OCI-M2 (cell line): ENCODE results near the gene INTS4.
"Not testable (repeated sequence)": the region's sequence is repeated elsewhere in the genome, so short reads cannot be mapped to it uniquely, and the experiment has no call there.

Experiments
- DNase-seq: peaks from one replicate; lab custom pipeline; 2025; ENCODE audit not compliant: unreplicated experiment; lab: John Stamatoyannopoulos, UW

Gene INTS4

GRCh38 chr11:77966338-77966737, 28.1 kb downstream of the INTS4 start:
- no peak for DNase-seq

DNA sequence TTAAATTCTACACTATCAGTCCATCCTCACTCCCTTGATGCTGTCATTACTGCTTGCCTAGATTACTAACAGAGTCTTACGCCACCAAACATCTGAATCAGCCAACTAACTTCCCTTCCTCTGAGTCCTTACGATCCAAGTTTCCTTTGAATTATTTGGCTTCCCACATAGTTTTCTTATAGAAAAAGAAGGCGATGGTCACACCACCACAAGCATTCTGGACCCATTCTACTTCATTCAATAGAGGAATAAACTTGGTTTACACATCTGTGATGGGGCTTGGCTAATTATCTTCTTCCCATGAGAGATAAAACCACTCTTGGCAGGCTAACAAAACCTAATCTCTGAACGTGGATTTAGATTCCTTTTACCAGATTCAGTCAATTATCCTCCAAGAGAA, 35.0 kb downstream of the INTS4 start:
- no peak for DNase-seq

DNA sequence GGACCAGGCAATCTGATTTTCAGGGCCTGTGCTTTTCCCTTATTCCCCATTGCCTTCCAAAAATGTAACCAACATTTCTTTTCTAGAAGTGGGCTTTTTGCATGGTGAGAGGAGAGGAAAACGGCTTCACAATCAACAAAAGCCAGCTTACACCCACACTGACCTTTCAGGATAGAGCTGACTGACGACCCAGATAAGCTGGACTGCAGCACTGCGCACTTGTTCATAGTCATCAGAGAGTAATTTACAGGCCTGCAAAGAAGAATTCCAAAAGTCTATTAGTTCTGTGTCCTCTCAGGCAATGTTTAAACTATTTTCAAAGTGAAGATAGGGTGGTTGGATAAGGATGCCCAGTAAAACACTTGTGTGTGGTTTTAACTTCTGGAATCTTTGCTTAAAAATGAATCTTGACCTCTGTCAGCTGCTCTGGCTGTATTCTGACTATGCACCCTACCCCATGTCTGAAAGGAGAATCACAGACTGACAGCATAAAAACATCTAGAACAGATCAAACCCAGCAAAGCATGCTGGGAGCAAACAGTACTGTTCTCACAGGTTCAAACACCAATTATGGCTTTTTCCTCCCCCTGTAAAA, 35.8 kb downstream of the INTS4 start:
- not testable (repeated sequence) for DNase-seq

- not testable (repeated sequence) for DNase-seq
Observed at GRCh38 chr11:77943296-77943695, 51.2 kb downstream of the INTS4 start.

DNA sequence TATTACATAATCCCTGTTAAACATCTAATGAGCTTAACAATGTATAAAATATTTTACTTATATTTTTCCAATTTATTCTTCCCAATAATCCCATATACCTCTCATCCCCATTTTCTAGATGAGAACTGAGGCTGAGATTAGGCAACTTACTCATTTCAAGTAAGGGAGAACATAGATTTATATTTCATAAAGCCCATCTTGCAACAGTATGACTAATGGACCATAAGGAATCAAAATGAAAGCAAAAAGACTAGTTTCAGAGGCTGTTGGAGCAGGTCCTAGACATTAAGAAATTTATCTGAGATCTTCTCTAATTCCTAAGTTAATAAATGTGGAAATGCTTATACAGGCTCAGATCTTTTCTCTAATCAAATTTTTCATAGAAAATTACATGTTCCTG, 52.0 kb downstream of the INTS4 start:
- DNase-seq, result not testable (repeated sequence)

- DNase-seq, result not testable (repeated sequence)
Observed at GRCh38 chr11:77933596-77933995, 60.9 kb downstream of the INTS4 start.

GRCh38 chr11:77930334-77931208, 63.9 kb downstream of the INTS4 start:
- DNase-seq, result not testable (repeated sequence)

GRCh38 chr11:77917713-77918112, 76.8 kb downstream of the INTS4 start:
- not testable (repeated sequence) for DNase-seq

GRCh38 chr11:77914307-77914791, 80.1 kb downstream of the INTS4 start:
- DNase-seq, result not testable (repeated sequence)

- DNase-seq, result not testable (repeated sequence)
Observed at GRCh38 chr11:77913608-77914306, 80.7 kb downstream of the INTS4 start.

- DNase-seq, result not testable (repeated sequence)
Observed at GRCh38 chr11:77910828-77911227, 83.6 kb downstream of the INTS4 start.

GRCh38 chr11:77909277-77909676, 85.2 kb downstream of the INTS4 start:
- DNase-seq, result no peak

- no peak for DNase-seq
Observed at GRCh38 chr11:77908835-77909234, 85.6 kb downstream of the INTS4 start.

DNA sequence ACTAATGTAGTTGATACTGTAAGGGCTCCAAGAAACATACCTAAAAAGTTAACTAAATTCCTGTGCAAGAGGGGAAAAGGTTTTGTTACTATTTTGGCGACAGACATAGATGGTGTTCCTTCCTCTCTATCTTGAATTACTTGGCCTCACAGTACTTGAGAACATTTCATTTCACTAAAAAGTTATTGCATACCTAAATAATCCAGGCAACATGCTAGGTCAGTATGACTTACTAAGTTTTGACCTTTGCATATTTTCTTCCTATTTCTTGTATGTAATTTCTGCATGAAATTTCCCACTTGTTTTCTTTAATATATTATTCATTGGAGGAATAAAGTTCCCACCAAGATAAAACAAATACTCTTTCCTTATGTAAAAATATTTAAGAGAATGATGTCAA, 99.5 kb downstream of the INTS4 start:
- DNase-seq, result not testable (repeated sequence)

- DNase-seq, result not testable (repeated sequence)
Observed at GRCh38 chr11:77891703-77892102, 102.8 kb downstream of the INTS4 start.

DNA sequence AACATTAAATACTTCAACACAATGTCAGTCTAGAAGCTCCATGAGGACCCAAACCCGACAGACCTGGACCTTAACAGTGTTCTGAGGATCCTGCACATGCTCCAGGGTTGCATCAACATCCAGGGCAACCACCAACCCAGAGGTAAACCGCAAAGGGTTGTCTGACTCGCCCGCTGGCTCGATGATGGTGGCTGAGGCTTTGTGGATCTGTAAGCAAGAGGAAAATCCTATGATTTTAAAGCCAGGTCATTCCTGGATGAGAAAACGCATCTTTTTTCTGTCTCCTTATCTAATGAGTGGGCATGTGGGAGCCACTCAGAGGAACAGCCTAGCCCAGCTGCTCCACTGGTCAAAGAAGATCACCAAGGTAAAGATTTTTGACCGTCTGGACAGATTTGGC, 103.2 kb downstream of the INTS4 start:
- DNase-seq, result not testable (repeated sequence)

DNA sequence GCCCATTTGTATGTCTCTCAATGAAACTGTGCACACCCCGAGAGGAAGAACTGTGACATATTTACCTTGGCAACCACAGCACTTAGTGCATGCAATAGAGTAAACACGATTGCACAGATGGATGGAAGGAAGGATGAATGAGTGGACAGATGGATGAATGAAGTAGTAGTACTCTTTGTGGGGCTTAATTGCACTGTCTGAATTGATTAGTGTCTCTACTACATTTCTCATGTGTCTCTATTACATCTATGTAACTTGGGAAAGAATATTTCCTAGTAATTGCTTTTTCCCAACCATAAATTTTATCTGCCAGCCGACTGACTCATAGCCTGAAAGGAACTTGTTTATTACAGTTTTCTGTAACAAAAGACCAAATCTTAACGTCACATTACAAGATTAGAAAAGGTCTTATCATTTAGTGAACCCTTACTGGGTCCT, 103.8 kb downstream of the INTS4 start:
- DNase-seq, result not testable (repeated sequence)

GRCh38 chr11:77890100-77890614, 104.3 kb downstream of the INTS4 start:
- DNase-seq, result not testable (repeated sequence)

GRCh38 chr11:77889045-77889444, 105.4 kb downstream of the INTS4 start:
- DNase-seq, result not testable (repeated sequence)

- DNase-seq, result no peak
Observed at GRCh38 chr11:77886401-77886800, 108.1 kb downstream of the INTS4 start.

DNA sequence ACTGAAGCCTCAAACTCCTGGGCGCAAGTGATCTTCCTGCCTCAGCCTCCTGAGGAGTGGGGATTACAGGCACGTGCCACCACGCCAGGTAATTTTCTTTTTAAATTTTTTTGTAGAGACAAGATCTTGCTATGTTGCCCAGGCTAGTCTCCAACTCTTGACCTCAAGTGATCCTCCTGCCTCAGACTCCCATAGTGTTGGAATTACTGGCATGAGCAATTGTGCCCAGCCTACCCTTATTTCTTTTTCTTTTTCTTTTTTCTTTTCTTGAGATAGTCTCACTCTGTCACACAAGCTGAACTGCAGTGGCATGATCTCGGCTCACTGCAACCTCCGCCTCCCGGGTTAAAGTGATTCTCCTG, 109.7 kb downstream of the INTS4 start:
- DNase-seq, result no peak
